K562 (cell line): Measurements from ENCODE around the gene ROMO1. TPM values are rescaled to one million over a fixed set of nuclear protein-coding genes. Genes with fewer than 3 reads are reported as not detected.

Experiments
- ASH1L ChIP-seq: fragments of 450-650 bp; IDR thresholded peaks from 2 replicates; pipeline ENCODE4 v1.6.1; 2018; ENCODE audit warnings: borderline replicate concordance, mild to moderate bottlenecking, low read depth; ENCODE audit not compliant: partially characterized antibody
- FOS ChIP-seq: IDR thresholded peaks from 3 replicates; pipeline ENCODE4 v1.6.1; 2011; ENCODE audit not compliant: insufficient read length; ENCODE audit errors: extremely low read depth
- KAT8 ChIP-seq: fragments of 450-650 bp; IDR thresholded peaks from 2 replicates; pipeline ENCODE4 v1.6.1; 2016; ENCODE audit warnings: low read depth, mild to moderate bottlenecking
- KDM5B ChIP-seq: fragments of 200-600 bp; sonication (generic); IDR thresholded peaks from 2 replicates; pipeline ENCODE4 v1.6.1; 2012; ENCODE audit warnings: low read depth, mild to moderate bottlenecking, moderate library complexity, low read length, control low read depth, inconsistent platforms; ENCODE audit not compliant: insufficient replicate concordance
- STAT5A ChIP-seq: IDR thresholded peaks from 2 replicates; pipeline ENCODE4 v1.6.1; 2012; ENCODE audit warnings: low read length, inconsistent platforms, borderline replicate concordance
- TBP ChIP-seq: optimal IDR thresholded peaks from 2 replicates; pipeline ENCODE3; 2011; ENCODE audit warnings: low read depth, low read length, improper control_type of control experiment
- TFAP4 ChIP-seq: sonication (generic); formaldehyde crosslinking; IDR thresholded peaks from 2 replicates; pipeline ENCODE4 v1.8.0; 2022; ENCODE audit warnings: missing genetic modification reagents, mild to moderate bottlenecking, moderate library complexity, borderline replicate concordance
- ZNF239 ChIP-seq: fragments of 250-450 bp; sonication (Bioruptor Pico); IDR thresholded peaks from 2 replicates; pipeline ENCODE4 v1.4.0; 2020; ENCODE audit warnings: mild to moderate bottlenecking
- ZNF830 ChIP-seq: fragments of 250-450 bp; sonication (Bioruptor Pico); IDR thresholded peaks from 2 replicates; pipeline ENCODE4 v1.5.0; 2021; ENCODE audit warnings: mild to moderate bottlenecking
- polyA plus RNA-seq, 8 experiments: library from polyadenylated mRNA; depleted of rRNA in 4 of 8; stranded (reverse) in 5 of 8; unstranded in 3 of 8; fragments of >200 nt; fragmentation: Nextera tagmentation in 2 of 8; fragmentation: Illumina TruSeq in 1 of 8; extraction: Ambion mirVana in 2 of 8; extraction: Trizol in 1 of 8; gene quantifications; 2 replicates each; pipeline versions ENCODE4 v1.2.1 to v1.2.3, GENCODE V29; 2011 to 2014; ENCODE audit warnings: inconsistent platforms in 1 of 8, missing spikeins in 1 of 8
- total RNA-seq, 7 experiments: library from RNA; depleted of rRNA in 6 of 7; stranded (reverse); fragments of >200 nt in 6 of 7; fragmentation: Illumina TruSeq in 2 of 7; extraction: Trizol in 2 of 7; gene quantifications; 2 replicates each; pipeline versions ENCODE4 v1.2.1 to v1.2.3, GENCODE V29; 2011 to 2021; ENCODE audit warnings: low replicate concordance in 1 of 7
- TF ChIP-seq, protein P1 (sequence below), 2 experiments: fragments of 450-650 bp; formaldehyde crosslinking in 1 of 2; IDR thresholded peaks; 2 replicates each; pipeline versions ENCODE4 v1.4.0 to v1.6.1; 2014 to 2020; ENCODE audit warnings: mild to moderate bottlenecking in 2 of 2, borderline replicate concordance in 1 of 2, low read depth in 1 of 2
- TF ChIP-seq, protein P2 (sequence below): IDR thresholded peaks from 3 replicates; pipeline ENCODE4 v1.6.1; 2011; ENCODE audit warnings: borderline replicate concordance, mild to moderate bottlenecking, moderate library complexity; ENCODE audit not compliant: insufficient read length; ENCODE audit errors: extremely low read depth
- TF ChIP-seq, protein P3 (sequence below): fragments of 450-650 bp; IDR thresholded peaks from 2 replicates; pipeline ENCODE4 v1.6.1; 2016; ENCODE audit warnings: low read depth, mild to moderate bottlenecking, moderate library complexity

ROMO1 gene
- total and polyA plus RNA-seq, 9 of the 15 experiments (the other 6 are each of a cell fraction or from before 2014, with no cell fraction given) = 31.8 to 741 (median 226) TPM

DNA sequence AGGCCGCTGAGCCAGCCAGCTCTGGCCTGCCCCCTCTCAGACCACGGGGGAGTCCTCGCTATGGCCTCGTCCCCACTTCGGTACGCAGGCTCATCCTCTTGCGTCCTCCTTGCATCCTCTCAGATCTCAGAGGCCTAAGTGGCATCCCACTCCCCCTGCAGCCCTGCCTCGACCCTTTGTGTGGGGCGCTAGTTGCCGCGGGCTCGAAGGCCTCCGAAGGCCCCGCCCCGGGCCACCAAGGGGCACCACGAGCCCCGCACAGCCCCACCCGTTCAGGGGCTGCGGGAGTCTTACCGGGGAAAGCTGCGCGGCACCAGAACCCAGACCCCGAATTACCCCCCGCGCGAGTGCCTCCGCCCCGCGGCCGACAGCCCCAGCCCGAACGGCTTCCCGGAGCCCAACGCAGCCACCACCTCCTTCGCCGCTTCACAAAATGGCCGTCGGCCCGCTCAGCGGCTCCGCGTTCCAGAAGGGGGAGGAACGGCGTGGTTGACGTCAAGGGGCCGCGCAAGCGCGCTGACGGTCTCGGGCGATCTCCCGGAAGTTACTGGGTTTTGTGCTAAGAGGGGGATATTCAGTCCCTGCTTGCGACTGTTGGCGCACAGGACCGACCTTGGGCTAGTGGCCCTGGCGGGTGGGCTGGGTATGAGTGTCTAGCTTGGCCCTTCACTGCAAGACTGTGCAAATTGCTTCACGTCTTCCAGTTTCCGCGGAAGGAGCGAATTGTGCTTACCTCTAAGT, 34.6 kb upstream of the ROMO1 start, which contains the start of the genes CPNE1 and RBM12 (continued):
- TF ChIP-seq, protein P1, sequence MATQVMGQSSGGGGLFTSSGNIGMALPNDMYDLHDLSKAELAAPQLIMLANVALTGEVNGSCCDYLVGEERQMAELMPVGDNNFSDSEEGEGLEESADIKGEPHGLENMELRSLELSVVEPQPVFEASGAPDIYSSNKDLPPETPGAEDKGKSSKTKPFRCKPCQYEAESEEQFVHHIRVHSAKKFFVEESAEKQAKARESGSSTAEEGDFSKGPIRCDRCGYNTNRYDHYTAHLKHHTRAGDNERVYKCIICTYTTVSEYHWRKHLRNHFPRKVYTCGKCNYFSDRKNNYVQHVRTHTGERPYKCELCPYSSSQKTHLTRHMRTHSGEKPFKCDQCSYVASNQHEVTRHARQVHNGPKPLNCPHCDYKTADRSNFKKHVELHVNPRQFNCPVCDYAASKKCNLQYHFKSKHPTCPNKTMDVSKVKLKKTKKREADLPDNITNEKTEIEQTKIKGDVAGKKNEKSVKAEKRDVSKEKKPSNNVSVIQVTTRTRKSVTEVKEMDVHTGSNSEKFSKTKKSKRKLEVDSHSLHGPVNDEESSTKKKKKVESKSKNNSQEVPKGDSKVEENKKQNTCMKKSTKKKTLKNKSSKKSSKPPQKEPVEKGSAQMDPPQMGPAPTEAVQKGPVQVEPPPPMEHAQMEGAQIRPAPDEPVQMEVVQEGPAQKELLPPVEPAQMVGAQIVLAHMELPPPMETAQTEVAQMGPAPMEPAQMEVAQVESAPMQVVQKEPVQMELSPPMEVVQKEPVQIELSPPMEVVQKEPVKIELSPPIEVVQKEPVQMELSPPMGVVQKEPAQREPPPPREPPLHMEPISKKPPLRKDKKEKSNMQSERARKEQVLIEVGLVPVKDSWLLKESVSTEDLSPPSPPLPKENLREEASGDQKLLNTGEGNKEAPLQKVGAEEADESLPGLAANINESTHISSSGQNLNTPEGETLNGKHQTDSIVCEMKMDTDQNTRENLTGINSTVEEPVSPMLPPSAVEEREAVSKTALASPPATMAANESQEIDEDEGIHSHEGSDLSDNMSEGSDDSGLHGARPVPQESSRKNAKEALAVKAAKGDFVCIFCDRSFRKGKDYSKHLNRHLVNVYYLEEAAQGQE (IDR thresholded peaks at IDR 0.05; ENCODE audit: borderline replicate concordance) = no peak
- TF ChIP-seq, protein P1 (CRISPR knock-in tag; IDR thresholded peaks at IDR 0.05; ENCODE audit: low read depth) = peak; percentile 64; the same call in 1 of the 2 replicates
- TF ChIP-seq ASH1L (peak; percentile 41), KAT8 (peak; percentile 93), STAT5A (no peak), TBP (peak; percentile 88), ZNF239 (CRISPR knock-in tag) (no peak; the same call in 1 of the 2 replicates), ZNF830 (CRISPR knock-in tag) (no peak), KDM5B (peak; percentile 96), TFAP4 (CRISPR knock-in tag) (peak; percentile 68; the same call in 1 of the 2 replicates), FOS (no peak)
- TF ChIP-seq, protein P2, sequence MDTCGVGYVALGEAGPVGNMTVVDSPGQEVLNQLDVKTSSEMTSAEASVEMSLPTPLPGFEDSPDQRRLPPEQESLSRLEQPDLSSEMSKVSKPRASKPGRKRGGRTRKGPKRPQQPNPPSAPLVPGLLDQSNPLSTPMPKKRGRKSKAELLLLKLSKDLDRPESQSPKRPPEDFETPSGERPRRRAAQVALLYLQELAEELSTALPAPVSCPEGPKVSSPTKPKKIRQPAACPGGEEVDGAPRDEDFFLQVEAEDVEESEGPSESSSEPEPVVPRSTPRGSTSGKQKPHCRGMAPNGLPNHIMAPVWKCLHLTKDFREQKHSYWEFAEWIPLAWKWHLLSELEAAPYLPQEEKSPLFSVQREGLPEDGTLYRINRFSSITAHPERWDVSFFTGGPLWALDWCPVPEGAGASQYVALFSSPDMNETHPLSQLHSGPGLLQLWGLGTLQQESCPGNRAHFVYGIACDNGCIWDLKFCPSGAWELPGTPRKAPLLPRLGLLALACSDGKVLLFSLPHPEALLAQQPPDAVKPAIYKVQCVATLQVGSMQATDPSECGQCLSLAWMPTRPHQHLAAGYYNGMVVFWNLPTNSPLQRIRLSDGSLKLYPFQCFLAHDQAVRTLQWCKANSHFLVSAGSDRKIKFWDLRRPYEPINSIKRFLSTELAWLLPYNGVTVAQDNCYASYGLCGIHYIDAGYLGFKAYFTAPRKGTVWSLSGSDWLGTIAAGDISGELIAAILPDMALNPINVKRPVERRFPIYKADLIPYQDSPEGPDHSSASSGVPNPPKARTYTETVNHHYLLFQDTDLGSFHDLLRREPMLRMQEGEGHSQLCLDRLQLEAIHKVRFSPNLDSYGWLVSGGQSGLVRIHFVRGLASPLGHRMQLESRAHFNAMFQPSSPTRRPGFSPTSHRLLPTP = no peak
- TF ChIP-seq, protein P3, sequence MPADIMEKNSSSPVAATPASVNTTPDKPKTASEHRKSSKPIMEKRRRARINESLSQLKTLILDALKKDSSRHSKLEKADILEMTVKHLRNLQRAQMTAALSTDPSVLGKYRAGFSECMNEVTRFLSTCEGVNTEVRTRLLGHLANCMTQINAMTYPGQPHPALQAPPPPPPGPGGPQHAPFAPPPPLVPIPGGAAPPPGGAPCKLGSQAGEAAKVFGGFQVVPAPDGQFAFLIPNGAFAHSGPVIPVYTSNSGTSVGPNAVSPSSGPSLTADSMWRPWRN = no peak
